ENCODE results near the gene TK1.

GRCh38 chr17:78132767-78133178 is 54.1 kb downstream of the TK1 start:
- no peak for TF ChIP-seq CTCF (IDR thresholded peaks at IDR 0.05; ENCODE audit: borderline replicate concordance, extremely low read depth, low read length, poor library complexity, severe bottlenecking)
- no peak for TF ChIP-seq EZH2 (IDR thresholded peaks at IDR 0.05; ENCODE audit: borderline replicate concordance, low read depth, low read length, severe bottlenecking)

All from DND-41 (cell line).